NCI-H2107 treated with DMSO at 0.1 percent for 48 hours (cell line): ENCODE results near the gene ACTG1.

Source experiments
- DNase-seq: peaks from one replicate; lab custom pipeline; 2025; ENCODE audit not compliant: unreplicated experiment; lab: John Stamatoyannopoulos, UW

The ACTG1 gene

GRCh38 chr17:81468111-81468769 lies 44.4 kb downstream of the ACTG1 start:
- DNase-seq, result no peak

GRCh38 chr17:81466564-81467472 lies 45.8 kb downstream of the ACTG1 start:
- no peak for DNase-seq

GRCh38 chr17:81465910-81466309 lies 46.7 kb downstream of the ACTG1 start:
- no peak for DNase-seq

GRCh38 chr17:81464586-81464985 lies 48.0 kb downstream of the ACTG1 start:
- DNase-seq, result no peak

GRCh38 chr17:81463506-81463905 lies 49.1 kb downstream of the ACTG1 start:
- no peak for DNase-seq

GRCh38 chr17:81462506-81463125 lies 50.0 kb downstream of the ACTG1 start:
- DNase-seq, result no peak

- DNase-seq, result no peak
Measured at GRCh38 chr17:81461607-81462500, 50.7 kb downstream of the ACTG1 start.

- DNase-seq, result no peak
Measured at GRCh38 chr17:81460856-81461460, 51.6 kb downstream of the ACTG1 start.
